ENCODE data around the gene ISX. TPM values are rescaled to one million over a fixed set of nuclear protein-coding genes. Genes with fewer than 3 reads are reported as not detected.

Gene ISX
- total and polyA plus RNA-seq, 9 of the 15 experiments (the other 6 are each of a cell fraction or from before 2014, with no cell fraction given): 0.03 to 0.36 (median 0.07) TPM

- TF ChIP-seq REST (IDR thresholded peaks at IDR 0.05; ENCODE audit: borderline replicate concordance): peak; percentile 43; the same call in 1 of the 2 replicates
- TF ChIP-seq REST (CRISPR knock-in tag; IDR thresholded peaks at IDR 0.05; ENCODE audit: low read depth): no peak
Observed at GRCh38 chr22:35064664-35065063, 1.3 kb upstream of the ISX start (continued).

GRCh38 chr22:35065183-35065582, 775 bp upstream of the ISX start:
- ATAC-seq (no peak), FAIRE-seq (no peak), DNase-seq (ENCODE audit: extremely low read depth in 1 of 4, low spot score in 3 of 4) (no peak)
- TF ChIP-seq ILF3 (IDR thresholded peaks at IDR 0.05; ENCODE audit: borderline replicate concordance): no peak
- TF ChIP-seq ZNF12 (CRISPR knock-in tag; IDR thresholded peaks at IDR 0.05): peak; percentile 90
- Histone ChIP-seq H3K27me3 (ENCODE audit: control insufficient read depth in 2 of 2, insufficient read depth in 2 of 2, low read length in 2 of 2) (no peaks in the 10 kb centered on the region), H3K4me1 (replicated peaks in 1 of 2; ENCODE audit: control insufficient read depth in 2 of 2, insufficient read depth in 2 of 2, low read length in 2 of 2) (peaks cover 16 to 21% of the 10 kb centered on the region in 2 experiments; a peak in 4 of 5 replicates), H3K4me2 (ENCODE audit: insufficient read depth, low read length) (no peak overlapping the region), H3K9me1 (ENCODE audit: control insufficient read depth, insufficient read depth, low read length) (no peaks in the 10 kb centered on the region), H3K9me3 (replicated peaks; ENCODE audit: control insufficient read depth, insufficient read depth, low read depth, low read length) (no peaks in the 10 kb centered on the region), H3K27ac (ENCODE audit: extremely low read depth, low read depth, low read length) (peak overlapping the region; percentile 54; the same call in 2 of the 3 replicates), H3K9ac (ENCODE audit: insufficient read depth in 1 of 2, low read depth in 2 of 2, low read length in 2 of 2) (no peak overlapping the region), H3K4me3 (no peak overlapping the region), H3K36me3 (ENCODE audit: control insufficient read depth, insufficient read depth, low read length) (0 out of 3 replicates have a peak, but pooled peaks cover 4% of the 10 kb centered on the region), H2AFZ (ENCODE audit: low read depth, low read length) (no peak overlapping the region; the same call in 1 of the 2 replicates), H3K79me2 (ENCODE audit: control insufficient read depth, insufficient read depth, low read length) (no peaks in the 10 kb centered on the region), H4K20me1 (replicated peaks; ENCODE audit: control insufficient read depth, insufficient read depth, low read length) (no peaks in the 10 kb centered on the region)
- 0% methylated on average over 1 of the region's 1 CpG for WGBS (ENCODE audit: insufficient coverage, low coverage, missing lambda C conversion rate)
- CTCF ChIA-PET (ENCODE audit: low intra/inter-chr PET ratio): no interaction called here
- in situ Hi-C loops (cut with MboI) (no loop called here), intact Hi-C loops (cut with micrococcal nuclease) (no loop called here)
- POLR2A ChIA-PET: interaction anchor here (0.6 kb wide), 1 partner anchor 133 kb away, joined by 3 read pairs; no protein-coding TSS in a partner anchor
- no TSS peak for BruUV-seq (replicated peaks)
